ENCODE measurements around the gene MYO3B.

MYO3B gene

GRCh38 chr2:170509452-170510193 is 331.7 kb downstream of the MYO3B start:
- H3K27ac ChIP-seq = no peak overlapping the region
- TF ChIP-seq CTCF (IDR thresholded peaks at IDR 0.05) (no peak), ZFX (IDR thresholded peaks at IDR 0.05; ENCODE audit: borderline replicate concordance) (no peak)

- TF ChIP-seq ZFX (IDR thresholded peaks at IDR 0.05; ENCODE audit: borderline replicate concordance) (no peak), CTCF (IDR thresholded peaks at IDR 0.05) (no peak)
- no peak overlapping the region for H3K27ac ChIP-seq
Observed at GRCh38 chr2:170512266-170512665, 334.3 kb downstream of the MYO3B start.

GRCh38 chr2:170514140-170514539 is 336.2 kb downstream of the MYO3B start:
- no peak for TF ChIP-seq CTCF (IDR thresholded peaks at IDR 0.05)
- no peak for TF ChIP-seq ZFX (IDR thresholded peaks at IDR 0.05; ENCODE audit: borderline replicate concordance)
- H3K27ac ChIP-seq = no peak overlapping the region

- TF ChIP-seq CTCF (IDR thresholded peaks at IDR 0.05) (no peak), ZFX (IDR thresholded peaks at IDR 0.05; ENCODE audit: borderline replicate concordance) (no peak)
- no peak overlapping the region for H3K27ac ChIP-seq
Observed at GRCh38 chr2:170517538-170517937, 339.6 kb downstream of the MYO3B start.

GRCh38 chr2:170518911-170519310 is 341.0 kb downstream of the MYO3B start:
- TF ChIP-seq ZFX (IDR thresholded peaks at IDR 0.05; ENCODE audit: borderline replicate concordance) (no peak), CTCF (IDR thresholded peaks at IDR 0.05) (no peak)
- no peak overlapping the region for H3K27ac ChIP-seq

GRCh38 chr2:170521299-170521698 is 343.4 kb downstream of the MYO3B start:
- H3K27ac ChIP-seq = no peak overlapping the region
- TF ChIP-seq ZFX (IDR thresholded peaks at IDR 0.05; ENCODE audit: borderline replicate concordance) (no peak), CTCF (IDR thresholded peaks at IDR 0.05) (no peak)

- H3K27ac ChIP-seq = no peak overlapping the region
- TF ChIP-seq CTCF (IDR thresholded peaks at IDR 0.05) (no peak), ZFX (IDR thresholded peaks at IDR 0.05; ENCODE audit: borderline replicate concordance) (no peak)
Observed at GRCh38 chr2:170523506-170523905, 345.6 kb downstream of the MYO3B start.
